Stimulated activated memory B cell treated with anti-CD40 and anti-IgM and Interleukin-4, amounts not matched to agents 10 μg/mL and 1 μg/mL and 100 μg/mL, for 72 hours (primary cell): Measurements from ENCODE around the gene CCDC71L.
A peak's percentile ranks its signal among the peaks of the same experiment; 100 is the strongest.
"Not testable (repeated sequence)": the region's sequence is repeated elsewhere in the genome, so short reads cannot be mapped to it uniquely, and the experiment has no call there.

Experiments used
- ATAC-seq: fragments of 150-1000 bp; cut with Tn5 transposase; 2 replicates; pipeline ENCODE4 v1.10.0; 2021
- H3K27ac Mint-ChIP-seq: one replicate; pipeline ENCODE4 v1.8.0; 2022; ENCODE audit warnings: mild to moderate bottlenecking, mixed read lengths
- H3K27me3 Mint-ChIP-seq: one replicate; pipeline ENCODE4 v1.8.0; 2022; ENCODE audit warnings: mixed read lengths
- H3K36me3 Mint-ChIP-seq: one replicate; pipeline ENCODE4 v1.8.0; 2022; ENCODE audit warnings: mixed read lengths
- H3K4me1 Mint-ChIP-seq: one replicate; pipeline ENCODE4 v1.8.0; 2022; ENCODE audit warnings: mixed read lengths
- H3K4me3 Mint-ChIP-seq: one replicate; pipeline ENCODE4 v1.8.0; 2022; ENCODE audit warnings: mild to moderate bottlenecking, moderate library complexity, mixed read lengths
- H3K9me3 Mint-ChIP-seq: one replicate; pipeline ENCODE4 v1.8.0; 2022; ENCODE audit warnings: mixed read lengths

The CCDC71L gene

GRCh38 chr7:106660862-106661720, at the start of gene CCDC71L:
Gene CCDC71L (minus strand): TSS chr7:106661158. CDS start chr7:106660896, 262 bp downstream.
- peaks cover 2% of the 10 kb centered on the region for H3K9me3 Mint-ChIP-seq
- peak within 1 kb of the TSS; percentile 91 for H3K27ac Mint-ChIP-seq
- no peaks in the 10 kb centered on the region for H3K36me3 Mint-ChIP-seq
- H3K4me3 Mint-ChIP-seq: peak within 1 kb of the TSS; percentile 85
- H3K27me3 Mint-ChIP-seq: no peaks in the 10 kb centered on the region
- ATAC-seq: peak; percentile 94
- H3K4me1 Mint-ChIP-seq: peaks cover 22% of the 10 kb centered on the region

- H3K9me3 Mint-ChIP-seq, H3K4me3 Mint-ChIP-seq, H3K27me3 Mint-ChIP-seq, ATAC-seq, H3K27ac Mint-ChIP-seq, H3K36me3 Mint-ChIP-seq: not testable (repeated sequence)
- H3K4me1 Mint-ChIP-seq: peaks cover 11% of the 10 kb centered on the region
Measured at GRCh38 chr7:106709604-106710003, 48.6 kb upstream of the CCDC71L start.

- Mint-ChIP-seq H3K27ac (peak overlapping the region; percentile 11), H3K36me3 (no peaks in the 10 kb centered on the region), H3K9me3 (no peaks in the 10 kb centered on the region), H3K4me3 (no peak overlapping the region), H3K4me1 (peaks cover 4% of the 10 kb centered on the region), H3K27me3 (no peaks in the 10 kb centered on the region)
- peak; percentile 55 for ATAC-seq
Measured at GRCh38 chr7:106704000-106704840, 43.3 kb upstream of the CCDC71L start.

- no peaks in the 10 kb centered on the region for H3K36me3 Mint-ChIP-seq
Measured at GRCh38 chr7:106693677-106694353, 32.9 kb upstream of the CCDC71L start.

GRCh38 chr7:106692450-106693051, 31.6 kb upstream of the CCDC71L start:
- Mint-ChIP-seq H3K27me3 (no peaks in the 10 kb centered on the region), H3K27ac (no peak overlapping the region), H3K4me3 (no peak overlapping the region), H3K36me3 (no peaks in the 10 kb centered on the region), H3K4me1 (no peaks in the 10 kb centered on the region), H3K9me3 (peaks cover 2% of the 10 kb centered on the region)
- no peak for ATAC-seq

More at GRCh38 chr7:106693677-106694353, 32.9 kb upstream of the CCDC71L start:
- Mint-ChIP-seq H3K9me3 (no peaks in the 10 kb centered on the region), H3K27me3 (no peaks in the 10 kb centered on the region), H3K27ac (no peak overlapping the region), H3K4me1 (no peaks in the 10 kb centered on the region), H3K4me3 (no peak overlapping the region)
- ATAC-seq: no peak

GRCh38 chr7:106688161-106688560, 27.2 kb upstream of the CCDC71L start:
- H3K4me3 Mint-ChIP-seq, H3K4me1 Mint-ChIP-seq, H3K9me3 Mint-ChIP-seq, H3K27ac Mint-ChIP-seq, H3K36me3 Mint-ChIP-seq, H3K27me3 Mint-ChIP-seq, ATAC-seq: not testable (repeated sequence)

GRCh38 chr7:106683941-106684340, 23.0 kb upstream of the CCDC71L start:
- Mint-ChIP-seq H3K9me3 (peaks cover 6% of the 10 kb centered on the region), H3K4me1 (peaks cover 7% of the 10 kb centered on the region), H3K36me3 (peaks cover 5% of the 10 kb centered on the region), H3K27me3 (no peaks in the 10 kb centered on the region), H3K4me3 (no peak overlapping the region), H3K27ac (no peak overlapping the region)
- no peak for ATAC-seq

GRCh38 chr7:106681815-106682495, 21.0 kb upstream of the CCDC71L start:
- no peak for ATAC-seq
- no peak overlapping the region for H3K4me3 Mint-ChIP-seq
- H3K4me1 Mint-ChIP-seq: peaks cover 11% of the 10 kb centered on the region
- no peak overlapping the region for H3K27ac Mint-ChIP-seq
- H3K36me3 Mint-ChIP-seq: peaks cover 5% of the 10 kb centered on the region
- H3K9me3 Mint-ChIP-seq: peaks cover 3% of the 10 kb centered on the region
- no peaks in the 10 kb centered on the region for H3K27me3 Mint-ChIP-seq

GRCh38 chr7:106679153-106679931, 18.4 kb upstream of the CCDC71L start:
- Mint-ChIP-seq H3K4me3 (no peak overlapping the region), H3K27ac (peak overlapping the region; percentile 23), H3K27me3 (no peaks in the 10 kb centered on the region), H3K4me1 (peaks cover 19% of the 10 kb centered on the region), H3K9me3 (no peaks in the 10 kb centered on the region), H3K36me3 (no peaks in the 10 kb centered on the region)
- ATAC-seq: peak; percentile 56

GRCh38 chr7:106678795-106679152, 17.8 kb upstream of the CCDC71L start:
- no peaks in the 10 kb centered on the region for H3K36me3 Mint-ChIP-seq
- no peak for ATAC-seq
- H3K9me3 Mint-ChIP-seq: no peaks in the 10 kb centered on the region
- no peaks in the 10 kb centered on the region for H3K27me3 Mint-ChIP-seq
- peaks cover 19% of the 10 kb centered on the region for H3K4me1 Mint-ChIP-seq
- no peak overlapping the region for H3K27ac Mint-ChIP-seq
- H3K4me3 Mint-ChIP-seq: no peak overlapping the region

GRCh38 chr7:106676506-106676905, 15.5 kb upstream of the CCDC71L start:
- not testable (repeated sequence) for H3K36me3 Mint-ChIP-seq, H3K4me3 Mint-ChIP-seq, H3K27ac Mint-ChIP-seq, H3K9me3 Mint-ChIP-seq, ATAC-seq, H3K27me3 Mint-ChIP-seq
- peaks cover 19% of the 10 kb centered on the region for H3K4me1 Mint-ChIP-seq

GRCh38 chr7:106673688-106674087, 12.7 kb upstream of the CCDC71L start:
- not testable (repeated sequence) for H3K9me3 Mint-ChIP-seq, H3K4me1 Mint-ChIP-seq, ATAC-seq, H3K36me3 Mint-ChIP-seq, H3K27me3 Mint-ChIP-seq, H3K4me3 Mint-ChIP-seq, H3K27ac Mint-ChIP-seq

- ATAC-seq, H3K27me3 Mint-ChIP-seq, H3K27ac Mint-ChIP-seq, H3K4me3 Mint-ChIP-seq, H3K4me1 Mint-ChIP-seq, H3K9me3 Mint-ChIP-seq, H3K36me3 Mint-ChIP-seq: not testable (repeated sequence)
Measured at GRCh38 chr7:106671930-106672329, 11.0 kb upstream of the CCDC71L start.

GRCh38 chr7:106671160-106671559, 10.2 kb upstream of the CCDC71L start:
- no peak for ATAC-seq
- H3K9me3 Mint-ChIP-seq: no peaks in the 10 kb centered on the region
- peaks cover 2% of the 10 kb centered on the region for H3K4me1 Mint-ChIP-seq
- H3K27ac Mint-ChIP-seq: no peak overlapping the region
- H3K36me3 Mint-ChIP-seq: no peaks in the 10 kb centered on the region
- no peak overlapping the region for H3K4me3 Mint-ChIP-seq
- H3K27me3 Mint-ChIP-seq: no peaks in the 10 kb centered on the region
